Stimulated activated CD8-positive, alpha-beta memory T cell treated with anti-CD3 and anti-CD28 coated beads, Interleukin-15, amount 100 ng/mL, for 48 hours (primary cell): Measurements from ENCODE around the gene NAT14.

Experiments used
- DNase-seq, 2 donors: peaks; one replicate each; pipeline ENCODE4 v3.0.0-alpha.2; 2020; ENCODE audit warnings: low read depth in 2 of 2

The NAT14 gene

DNA sequence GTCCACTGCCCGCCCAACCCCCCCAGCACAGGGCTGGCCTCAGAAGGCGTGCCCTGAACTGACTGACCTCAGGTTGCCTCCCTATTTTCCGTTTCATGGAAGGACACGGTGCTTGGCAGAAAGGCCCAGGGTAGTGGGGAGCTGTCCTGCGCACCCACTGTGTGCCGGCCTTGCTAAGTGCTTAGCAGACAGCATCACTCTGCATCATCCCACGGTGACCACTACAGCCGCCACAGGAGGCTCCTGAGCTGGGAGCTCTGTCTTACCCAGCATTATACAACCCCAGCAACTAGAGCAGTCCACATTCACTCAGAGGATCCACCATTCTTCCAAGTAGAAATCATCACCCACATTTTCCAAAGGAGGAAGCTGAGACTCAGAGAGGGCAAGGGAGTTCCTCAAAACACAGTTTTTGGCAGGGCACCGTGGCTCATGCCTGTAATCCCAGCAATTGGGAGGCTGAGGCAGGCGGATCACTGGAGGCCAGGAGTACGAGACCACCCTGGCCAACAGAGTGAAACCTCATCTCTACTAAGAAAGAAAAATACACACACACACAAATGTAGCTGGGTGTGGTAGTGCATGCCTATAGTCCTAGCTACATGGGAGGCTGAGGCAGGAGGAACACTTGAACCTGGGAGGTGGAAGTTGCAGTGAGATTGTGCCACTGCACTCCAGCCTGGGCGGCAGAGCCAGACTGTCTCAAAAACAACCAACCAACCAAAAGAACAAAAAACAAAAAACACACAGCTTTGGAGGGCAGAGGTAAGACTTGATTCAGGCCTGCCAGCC, 50.4 kb downstream of the NAT14 start:
- no peak for DNase-seq

DNA sequence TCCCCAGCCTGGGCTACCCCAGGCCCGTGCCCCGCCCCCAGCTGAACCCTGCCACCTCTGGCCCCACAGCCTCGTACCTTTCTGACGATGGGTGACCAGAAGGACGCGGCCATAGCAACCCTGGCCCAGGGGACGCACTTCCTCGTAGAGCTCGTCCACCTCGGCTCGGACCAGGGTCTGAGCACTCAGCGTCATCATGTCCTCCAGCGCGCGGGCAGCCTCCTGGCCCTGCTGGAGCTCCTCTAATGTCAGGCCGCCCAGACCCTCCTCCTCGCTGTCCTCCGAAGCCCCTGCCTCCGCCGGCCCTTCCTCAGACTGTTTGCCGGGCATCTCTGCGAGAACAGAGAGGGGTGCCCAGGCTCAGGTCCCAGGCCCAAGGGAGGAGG, 51.0 kb downstream of the NAT14 start:
- no peak for DNase-seq

- DNase-seq = no peak
These were observed 51.4 kb downstream of the NAT14 start for GRCh38 chr19:55536366-55536765.
